SK-N-MC (cell line): ENCODE measurements around the gene NLRC5.
"Not testable (repeated sequence)": the region's sequence is repeated elsewhere in the genome, so short reads cannot be mapped to it uniquely, and the experiment has no call there.

ENCODE experiments used
- DNase-seq: peaks from one replicate; pipeline ENCODE4 v3.0.0-alpha.2; 2011; ENCODE audit warnings: low read depth, low spot score
- H3K27ac ChIP-seq: fragments of 200-600 bp; sonication (generic); 2 replicates; pipeline ENCODE4 v1.5.1; 2016; ENCODE audit warnings: mixed run types
- H3K36me3 ChIP-seq: fragments of 200-600 bp; sonication (generic); 2 replicates; pipeline ENCODE4 v1.6.1; 2017; ENCODE audit warnings: antibody characterized with exemption, low read length, mixed read lengths; ENCODE audit not compliant: insufficient read depth
- H3K4me3 ChIP-seq: fragments of 200-600 bp; sonication (generic); 2 replicates; pipeline ENCODE4 v1.5.1; 2016
- H3K9ac ChIP-seq: fragments of 200-600 bp; sonication (generic); 2 replicates; pipeline ENCODE4 v1.8.0; 2017; ENCODE audit warnings: mixed run types, mixed read lengths; ENCODE audit not compliant: insufficient read length
- H3K9me3 ChIP-seq: fragments of 200-600 bp; sonication (generic); 2 replicates; pipeline ENCODE4 v1.6.1; 2017; ENCODE audit warnings: low read depth, mild to moderate bottlenecking, antibody characterized with exemption, low read length, moderate library complexity, mixed read lengths
- EZH2 ChIP-seq: fragments of 200-600 bp; sonication (generic); IDR thresholded peaks from one replicate; pipeline ENCODE4 v1.6.1; 2017; ENCODE audit warnings: antibody characterized with exemption
- FOXP2 ChIP-seq: optimal IDR thresholded peaks from 2 replicates; pipeline ENCODE3; 2011; ENCODE audit warnings: mild to moderate bottlenecking, moderate library complexity; ENCODE audit not compliant: insufficient read depth; ENCODE audit errors: extremely low read length, control extremely low read depth
- POLR2AphosphoS5 ChIP-seq: IDR thresholded peaks from 2 replicates; pipeline ENCODE4 v1.6.1; 2012; ENCODE audit warnings: mild to moderate bottlenecking, low read depth, low read length, borderline replicate concordance

Gene NLRC5

DNA sequence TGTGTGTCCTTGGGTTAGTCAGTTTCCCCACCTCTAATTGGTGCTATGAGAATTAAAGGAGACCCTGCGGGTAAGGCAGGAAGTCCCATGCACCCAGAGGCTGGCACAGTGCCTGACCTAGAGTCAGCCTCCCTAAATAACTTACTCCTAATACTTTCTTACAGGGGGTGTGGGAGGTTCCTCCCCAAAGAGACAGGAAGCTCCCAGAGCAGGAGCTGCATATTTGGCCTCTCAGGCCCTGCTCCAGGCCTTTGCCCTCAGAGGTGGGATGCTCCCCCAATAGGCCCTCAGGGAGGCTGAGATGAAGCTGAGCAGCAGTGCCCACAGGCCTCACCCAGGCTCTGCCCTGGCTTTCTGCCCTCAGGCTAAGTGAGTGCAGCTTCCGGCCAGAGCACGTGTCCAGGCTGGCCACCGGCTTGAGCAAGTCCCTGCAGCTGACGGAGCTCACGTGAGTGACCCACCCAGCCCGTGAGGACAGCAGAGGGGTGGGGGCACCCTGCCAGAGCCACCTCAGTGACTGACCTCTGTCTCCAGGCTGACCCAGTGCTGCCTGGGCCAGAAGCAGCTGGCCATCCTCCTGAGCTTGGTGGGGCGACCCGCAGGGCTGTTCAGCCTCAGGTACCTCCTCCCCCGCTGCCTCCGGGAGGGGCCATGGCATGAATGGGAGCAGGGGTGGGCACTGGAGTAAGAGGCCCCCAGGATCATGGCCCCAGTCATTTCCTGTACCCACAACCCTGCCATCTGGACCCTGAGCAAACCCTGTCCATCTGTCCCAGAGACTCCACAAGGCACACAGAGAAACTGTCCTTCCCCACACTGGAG, 71.9 kb downstream of the NLRC5 start:
- H3K9ac ChIP-seq = no peak overlapping the region
- no peaks in the 10 kb centered on the region for H3K9me3 ChIP-seq
- no peak for TF ChIP-seq POLR2AphosphoS5
- no peak for TF ChIP-seq EZH2
- no peak for TF ChIP-seq FOXP2
- no peak overlapping the region for H3K4me3 ChIP-seq
- H3K27ac ChIP-seq = no peak overlapping the region
- DNase-seq = no peak
- H3K36me3 ChIP-seq = no peaks in the 10 kb centered on the region

- DNase-seq = no peak
- Histone ChIP-seq H3K9me3 (no peaks in the 10 kb centered on the region), H3K4me3 (no peak overlapping the region), H3K36me3 (no peaks in the 10 kb centered on the region), H3K27ac (no peak overlapping the region), H3K9ac (no peak overlapping the region)
- TF ChIP-seq POLR2AphosphoS5 = no peak
- no peak for TF ChIP-seq EZH2
- TF ChIP-seq FOXP2 = no peak
Measured at GRCh38 chr16:57062329-57062728, 73.0 kb downstream of the NLRC5 start.

GRCh38 chr16:57063189-57063588, 73.8 kb downstream of the NLRC5 start:
- H3K36me3 ChIP-seq, DNase-seq: not testable (repeated sequence)

DNA sequence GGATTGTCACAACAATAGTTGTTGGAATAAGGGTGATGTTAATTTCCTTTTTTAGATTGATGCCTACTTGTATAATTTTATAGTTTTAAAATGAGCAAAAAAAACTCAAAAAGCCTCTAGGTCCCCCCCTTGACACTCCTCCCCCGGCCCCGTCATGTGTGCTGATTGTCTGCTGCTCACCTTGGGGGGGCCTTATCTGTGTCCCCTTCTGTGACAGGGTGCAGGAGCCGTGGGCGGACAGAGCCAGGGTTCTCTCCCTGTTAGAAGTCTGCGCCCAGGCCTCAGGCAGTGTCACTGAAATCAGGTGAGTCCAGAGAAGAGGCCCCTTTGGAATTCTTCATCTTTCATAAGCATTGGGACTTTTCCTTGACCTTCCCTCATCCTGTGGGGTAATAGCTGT, 75.6 kb downstream of the NLRC5 start:
- Histone ChIP-seq H3K9ac (no peak overlapping the region), H3K27ac (no peak overlapping the region), H3K9me3 (no peaks in the 10 kb centered on the region), H3K4me3 (no peak overlapping the region), H3K36me3 (no peaks in the 10 kb centered on the region)
- no peak for DNase-seq
- no peak for TF ChIP-seq POLR2AphosphoS5
- no peak for TF ChIP-seq EZH2
- TF ChIP-seq FOXP2 = no peak

More at GRCh38 chr16:57063189-57063588, 73.8 kb downstream of the NLRC5 start:
- H3K9me3 ChIP-seq, H3K4me3 ChIP-seq, H3K27ac ChIP-seq, H3K9ac ChIP-seq: not testable (repeated sequence)

GRCh38 chr16:57066625-57067024, 77.3 kb downstream of the NLRC5 start:
- no peak for TF ChIP-seq POLR2AphosphoS5
- no peak for TF ChIP-seq EZH2
- no peak for TF ChIP-seq FOXP2
- no peak overlapping the region for H3K27ac ChIP-seq
- H3K4me3 ChIP-seq = no peak overlapping the region
- H3K9ac ChIP-seq = no peak overlapping the region
- DNase-seq = no peak
- no peaks in the 10 kb centered on the region for H3K9me3 ChIP-seq
- H3K36me3 ChIP-seq = no peaks in the 10 kb centered on the region

DNA sequence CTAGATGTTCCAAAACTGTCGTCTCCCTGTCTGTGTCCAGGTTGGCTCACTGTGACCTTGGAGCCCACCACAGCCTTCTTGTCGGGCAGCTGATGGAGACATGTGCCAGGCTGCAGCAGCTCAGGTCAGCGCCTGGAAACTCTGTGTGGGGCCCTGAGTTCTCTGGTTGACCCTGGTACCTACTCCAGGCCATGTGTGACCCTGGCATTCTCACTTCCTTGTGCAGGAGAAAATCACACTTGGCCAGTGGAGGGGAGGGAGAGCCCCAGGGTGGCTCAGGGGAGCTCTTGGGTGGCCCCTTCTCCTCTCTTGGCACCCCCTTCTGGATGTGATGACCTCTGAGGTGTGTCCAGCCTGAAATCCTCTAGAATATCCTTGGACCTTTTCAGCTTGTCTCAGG, 78.0 kb downstream of the NLRC5 start:
- DNase-seq = no peak
- H3K36me3 ChIP-seq = no peaks in the 10 kb centered on the region
- no peak overlapping the region for H3K4me3 ChIP-seq
- TF ChIP-seq FOXP2 = no peak
- H3K9me3 ChIP-seq = no peaks in the 10 kb centered on the region
- no peak overlapping the region for H3K27ac ChIP-seq
- no peak overlapping the region for H3K9ac ChIP-seq

DNA sequence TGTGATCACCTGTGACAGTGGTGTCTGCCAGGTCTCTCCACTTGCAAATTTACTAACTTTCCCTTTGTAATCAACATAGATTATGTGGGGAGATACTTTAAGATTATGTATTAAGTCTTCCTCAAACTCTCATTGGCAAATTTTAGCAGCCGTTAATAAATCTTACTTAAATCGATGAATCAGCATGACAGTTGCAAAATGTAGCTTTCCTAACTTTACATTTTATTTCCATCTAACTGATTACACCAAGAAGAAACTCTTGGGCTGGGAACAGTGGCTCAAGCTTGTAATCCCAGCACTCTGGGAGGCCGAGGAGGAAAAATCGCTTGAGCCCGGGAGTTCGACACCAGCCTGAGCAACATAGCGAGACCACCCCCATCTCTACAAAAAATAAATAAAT, 79.7 kb downstream of the NLRC5 start:
- TF ChIP-seq EZH2 = no peak
- TF ChIP-seq FOXP2 = no peak
- TF ChIP-seq POLR2AphosphoS5 = no peak
- Histone ChIP-seq H3K4me3 (no peak overlapping the region), H3K9me3 (no peaks in the 10 kb centered on the region), H3K36me3 (no peaks in the 10 kb centered on the region), H3K9ac (no peak overlapping the region), H3K27ac (no peak overlapping the region)
- DNase-seq = no peak

GRCh38 chr16:57069635-57070370, 80.4 kb downstream of the NLRC5 start:
- DNase-seq = no peak
- Histone ChIP-seq H3K27ac (no peak overlapping the region), H3K9me3 (no peaks in the 10 kb centered on the region), H3K4me3 (no peak overlapping the region), H3K36me3 (no peaks in the 10 kb centered on the region), H3K9ac (no peak overlapping the region)
- TF ChIP-seq FOXP2 (no peak), POLR2AphosphoS5 (no peak), EZH2 (no peak)

DNA sequence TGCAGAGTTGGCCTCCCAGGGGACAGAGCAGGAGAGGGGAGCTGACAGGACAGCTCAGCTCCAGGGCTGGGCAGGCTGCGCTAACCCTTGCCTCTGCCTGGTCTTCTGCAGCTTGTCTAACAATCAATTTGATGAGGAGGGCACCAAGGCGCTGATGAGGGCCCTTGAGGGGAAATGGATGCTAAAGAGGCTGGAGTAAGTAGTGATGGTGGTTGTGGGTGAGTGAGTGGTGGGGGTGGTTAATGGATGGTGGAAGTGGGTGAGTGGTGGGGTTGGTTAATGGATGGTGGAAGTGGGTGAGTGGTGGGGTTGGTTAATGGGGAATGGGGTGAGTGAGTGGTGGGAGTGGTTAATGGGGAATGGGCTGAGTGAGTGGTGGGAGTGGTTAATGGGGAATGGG, 81.1 kb downstream of the NLRC5 start:
- no peak overlapping the region for H3K9ac ChIP-seq
- no peak overlapping the region for H3K4me3 ChIP-seq
- H3K9me3 ChIP-seq = no peaks in the 10 kb centered on the region
- no peak overlapping the region for H3K27ac ChIP-seq
- H3K36me3 ChIP-seq = no peaks in the 10 kb centered on the region
- no peak for DNase-seq
- TF ChIP-seq EZH2 = no peak
- no peak for TF ChIP-seq FOXP2
- TF ChIP-seq POLR2AphosphoS5 = no peak

DNA sequence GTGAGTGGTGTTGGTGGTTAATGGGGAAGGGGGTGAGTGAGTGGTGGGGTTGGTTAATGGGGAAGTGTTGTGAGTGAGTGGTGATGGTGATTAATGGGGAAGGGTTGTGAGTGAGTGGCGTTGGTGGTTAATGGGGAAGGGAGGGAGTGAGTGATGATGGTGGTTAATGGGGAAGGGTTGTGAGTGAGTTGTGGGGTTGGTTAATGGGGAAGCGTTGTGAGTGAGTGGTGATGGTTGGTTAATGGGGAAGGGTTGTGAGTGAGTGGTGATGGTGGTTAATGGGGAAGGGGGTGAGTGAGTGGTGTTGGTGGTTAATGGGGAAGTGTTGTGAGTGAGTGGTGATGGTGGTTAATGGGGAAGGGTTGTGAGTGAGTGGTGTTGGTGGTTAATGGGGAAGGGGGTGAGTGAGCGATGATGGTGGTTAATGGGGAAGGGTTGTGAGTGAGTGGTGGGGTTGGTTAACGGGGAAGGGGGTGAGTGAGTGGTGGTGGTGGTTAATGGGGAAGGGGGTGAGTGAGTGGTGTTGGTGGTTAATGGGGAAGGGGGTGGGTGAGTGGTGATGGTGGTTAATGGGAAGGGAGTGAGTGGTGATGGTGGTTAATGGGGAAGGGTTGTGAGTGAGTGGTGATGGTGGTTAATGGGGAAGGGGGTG, 81.8 kb downstream of the NLRC5 start:
- H3K27ac ChIP-seq, H3K9ac ChIP-seq, H3K4me3 ChIP-seq, DNase-seq, H3K9me3 ChIP-seq, H3K36me3 ChIP-seq: not testable (repeated sequence)
